Right renal pelvis (tissue), 4 donors: ENCODE results near the gene XRCC3. TPM values are rescaled to one million over a fixed set of nuclear protein-coding genes. Genes with fewer than 3 reads are reported as not detected.
"Not testable (repeated sequence)": the region's sequence is repeated elsewhere in the genome, so short reads cannot be mapped to it uniquely, and the experiment has no call there.

Experiments
- DNase-seq, 4 donors: peaks; one replicate each; pipeline ENCODE4 v3.0.0-alpha.2; 2013; ENCODE audit warnings: low read depth in 4 of 4, low spot score in 3 of 4, missing footprints in 1 of 4
- polyA plus RNA-seq, 4 donors: library from polyadenylated mRNA; unstranded; fragments of 120-200 nt; gene quantifications; one replicate each; pipeline ENCODE4 v1.2.1, GENCODE V29; 2013; ENCODE audit not compliant: insufficient read length in 4 of 4

The XRCC3 gene
- polyA plus RNA-seq, 4 donors, result 12.6 to 16.0 (median 14.7) TPM

GRCh38 chr14:103676881-103677675 is 38.2 kb downstream of the XRCC3 start:
- DNase-seq, result no peak

- no peak for DNase-seq
Observed at GRCh38 chr14:103675957-103676356, 39.3 kb downstream of the XRCC3 start.

- no peak for DNase-seq
Observed at GRCh38 chr14:103671911-103672310, 43.3 kb downstream of the XRCC3 start.

GRCh38 chr14:103669370-103669769 is 45.9 kb downstream of the XRCC3 start:
- no peak for DNase-seq

GRCh38 chr14:103668117-103668516 is 47.1 kb downstream of the XRCC3 start:
- no peak for DNase-seq

- DNase-seq, result no peak
Observed at GRCh38 chr14:103667671-103668070, 47.6 kb downstream of the XRCC3 start.

GRCh38 chr14:103663506-103663905 is 51.7 kb downstream of the XRCC3 start:
- no peak for DNase-seq

GRCh38 chr14:103662591-103662990 is 52.7 kb downstream of the XRCC3 start:
- no peak for DNase-seq

GRCh38 chr14:103662029-103662428 is 53.2 kb downstream of the XRCC3 start:
- no peak for DNase-seq

GRCh38 chr14:103659631-103660030 is 55.6 kb downstream of the XRCC3 start:
- DNase-seq, result no peak

GRCh38 chr14:103657471-103657870 is 57.8 kb downstream of the XRCC3 start:
- DNase-seq, result no peak

GRCh38 chr14:103656756-103657133 is 58.5 kb downstream of the XRCC3 start:
- DNase-seq, result no peak

GRCh38 chr14:103656031-103656755 is 59.1 kb downstream of the XRCC3 start:
- no peak for DNase-seq

GRCh38 chr14:103654619-103655018 is 60.6 kb downstream of the XRCC3 start:
- no peak for DNase-seq

GRCh38 chr14:103653805-103654204 is 61.4 kb downstream of the XRCC3 start:
- DNase-seq, result no peak

GRCh38 chr14:103653336-103653735 is 61.9 kb downstream of the XRCC3 start:
- DNase-seq, result not testable (repeated sequence)

- no peak for DNase-seq
Observed at GRCh38 chr14:103652806-103653205, 62.4 kb downstream of the XRCC3 start.

- no peak for DNase-seq
Observed at GRCh38 chr14:103651585-103651984, 63.7 kb downstream of the XRCC3 start.

GRCh38 chr14:103650213-103650612 is 65.0 kb downstream of the XRCC3 start:
- DNase-seq, result no peak

- DNase-seq, result no peak
Observed at GRCh38 chr14:103649001-103649400, 66.2 kb downstream of the XRCC3 start.
